Esophagus squamous epithelium (tissue), 5 donors: ENCODE measurements around the gene CGRRF1. TPM values are rescaled to one million over a fixed set of nuclear protein-coding genes. Genes with fewer than 3 reads are reported as not detected.

Experiments used
- DNase-seq: peaks from one replicate; lab custom pipeline; 2025; lab: John Stamatoyannopoulos, UW
- H3K27ac ChIP-seq, 4 donors: fragments of 200-600 bp; sonication (generic); one replicate each; pipeline ENCODE4 v1.5.1; 2016 to 2019; ENCODE audit warnings: mild to moderate bottlenecking in 1 of 4
- H3K27me3 ChIP-seq, 4 donors: fragments of 200-600 bp; sonication (generic); 1 replicate in 3 of 4; 2 replicates in 1 of 4; pipeline versions ENCODE4 v1.5.1 to v1.6.0; 2017 to 2021; ENCODE audit warnings: antibody characterized with exemption in 1 of 4
- H3K36me3 ChIP-seq, 3 donors: fragments of 200-600 bp; sonication (generic); one replicate each; pipeline ENCODE4 v1.5.1; 2016 to 2019
- H3K4me1 ChIP-seq, 3 donors: fragments of 200-600 bp; sonication (generic); one replicate each; pipeline ENCODE4 v1.5.1; 2017 to 2019
- H3K4me3 ChIP-seq, 4 donors: fragments of 200-600 bp; sonication (generic); 1 replicate in 3 of 4; 2 replicates in 1 of 4; pipeline ENCODE4 v1.5.1; 2016 to 2019; ENCODE audit warnings: mild to moderate bottlenecking in 2 of 4, moderate library complexity in 1 of 4
- H3K9me3 ChIP-seq, 3 donors: fragments of 200-600 bp; sonication (generic); one replicate each; pipeline ENCODE4 v1.5.1; 2016 to 2019
- POLR2A ChIP-seq, 4 donors: fragments of 450-650 bp; IDR thresholded peaks; one replicate each; pipeline ENCODE4 v1.6.1; 2017; ENCODE audit warnings: antibody characterized with exemption in 4 of 4, mild to moderate bottlenecking in 4 of 4, moderate library complexity in 3 of 4
- WGBS, 2 donors: methylation state at CpG; one replicate each; pipeline ENCODE4 v1.1.5; 2018; 5-methylcytosine and 5-hydroxymethylcytosine counted together
- intact Hi-C: fragments of 100-400 bp; cut with DNase I; formaldehyde crosslinking; loops from one replicate; pipeline ENCODE4 v1.15.0; 2022
- total RNA-seq, 4 donors: library from RNA; depleted of rRNA; stranded (reverse); fragments of >200 nt; gene quantifications; one replicate each; pipeline ENCODE4 v1.1.0, GENCODE V29; 2016
- TF ChIP-seq, protein P1 (sequence below), 6 experiments: fragments of 450-650 bp in 4 of 6; fragments of 200-600 bp in 2 of 6; sonication (generic) in 2 of 6; IDR thresholded peaks; one replicate each; pipeline ENCODE4 v1.5.1; 2016 to 2019; ENCODE audit warnings: antibody characterized with exemption in 6 of 6, mild to moderate bottlenecking in 4 of 6, moderate library complexity in 4 of 6
- donor health status: DM: yes; HTN: yes; CAD: no.

The CGRRF1 gene
- total RNA-seq, 4 donors from 2014 or later, result 2.5 to 13.9 (median 10.3) TPM

DNA sequence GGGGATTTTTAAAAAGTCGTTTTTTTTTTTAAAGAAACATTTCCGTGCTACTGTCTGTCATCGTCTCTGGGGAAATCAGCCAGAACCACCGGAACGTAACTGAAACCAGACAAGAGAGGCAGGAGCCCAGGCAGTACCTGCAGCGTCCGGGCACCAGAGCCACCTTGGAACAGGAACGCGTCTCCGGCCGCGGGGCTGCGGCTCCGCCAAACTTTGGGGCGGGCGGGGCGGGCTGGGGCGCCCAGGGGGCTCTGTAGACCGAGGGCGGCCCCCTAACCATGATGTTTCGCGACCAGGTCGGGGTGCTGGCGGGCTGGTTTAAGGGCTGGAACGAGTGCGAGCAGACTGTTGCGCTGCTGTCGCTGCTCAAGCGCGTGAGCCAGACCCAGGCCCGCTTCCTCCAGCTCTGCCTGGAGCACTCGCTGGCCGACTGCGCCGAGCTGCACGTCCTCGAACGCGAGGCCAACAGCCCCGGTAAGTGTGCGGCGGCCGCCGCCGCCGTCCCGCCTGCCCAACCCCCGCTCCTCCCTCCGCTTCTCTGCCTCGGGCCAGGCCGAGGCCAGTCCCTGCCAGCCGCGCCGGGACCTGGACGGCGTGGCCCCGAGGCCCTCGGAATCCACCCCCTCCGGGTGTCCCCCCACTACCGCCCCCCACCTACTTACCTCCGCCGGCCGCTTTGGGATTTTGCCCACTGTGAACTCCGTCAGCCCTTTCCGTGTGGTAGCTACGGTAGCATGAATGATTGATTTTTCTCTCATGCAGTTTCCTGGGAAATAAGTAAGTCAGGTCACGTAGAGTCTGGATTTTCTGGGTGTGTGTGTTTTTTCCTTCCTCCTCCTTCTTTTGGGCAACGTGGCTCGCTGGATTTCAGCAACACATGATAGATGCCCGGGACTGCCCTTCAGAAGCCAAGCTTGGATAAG is 58.2 kb downstream of the CGRRF1 start:
- H3K36me3 ChIP-seq, result no peaks in the 10 kb centered on the region
- peak overlapping the region; percentile 57 to 78 (median 71) for H3K4me3 ChIP-seq
- no peak for DNase-seq
- peaks cover 0 to 7% (median 0%) of the 10 kb centered on the region in 3 donors for H3K9me3 ChIP-seq
- peaks cover 0 to 33% (median 0%) of the 10 kb centered on the region in 4 donors for H3K27me3 ChIP-seq
- intact Hi-C loops, result loop anchor here (5.0 kb wide), 2 partner anchors 124 to 204 kb away; no protein-coding TSS in a partner anchor
- WGBS, 2 donors, result 1 to 14% methylated on average over 7 of the region's 70 CpGs
- peak overlapping the region; percentile 86 to 99 (median 94) for H3K27ac ChIP-seq
- TF ChIP-seq POLR2A (IDR thresholded peaks at IDR 0.05), result peak in 1 of 4 donors; percentile 7
- TF ChIP-seq, protein P1, sequence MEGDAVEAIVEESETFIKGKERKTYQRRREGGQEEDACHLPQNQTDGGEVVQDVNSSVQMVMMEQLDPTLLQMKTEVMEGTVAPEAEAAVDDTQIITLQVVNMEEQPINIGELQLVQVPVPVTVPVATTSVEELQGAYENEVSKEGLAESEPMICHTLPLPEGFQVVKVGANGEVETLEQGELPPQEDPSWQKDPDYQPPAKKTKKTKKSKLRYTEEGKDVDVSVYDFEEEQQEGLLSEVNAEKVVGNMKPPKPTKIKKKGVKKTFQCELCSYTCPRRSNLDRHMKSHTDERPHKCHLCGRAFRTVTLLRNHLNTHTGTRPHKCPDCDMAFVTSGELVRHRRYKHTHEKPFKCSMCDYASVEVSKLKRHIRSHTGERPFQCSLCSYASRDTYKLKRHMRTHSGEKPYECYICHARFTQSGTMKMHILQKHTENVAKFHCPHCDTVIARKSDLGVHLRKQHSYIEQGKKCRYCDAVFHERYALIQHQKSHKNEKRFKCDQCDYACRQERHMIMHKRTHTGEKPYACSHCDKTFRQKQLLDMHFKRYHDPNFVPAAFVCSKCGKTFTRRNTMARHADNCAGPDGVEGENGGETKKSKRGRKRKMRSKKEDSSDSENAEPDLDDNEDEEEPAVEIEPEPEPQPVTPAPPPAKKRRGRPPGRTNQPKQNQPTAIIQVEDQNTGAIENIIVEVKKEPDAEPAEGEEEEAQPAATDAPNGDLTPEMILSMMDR (IDR thresholded peaks at IDR 0.05), result no peak
- peaks cover 9 to 67% (median 14%) of the 10 kb centered on the region in 3 donors for H3K4me1 ChIP-seq

DNA sequence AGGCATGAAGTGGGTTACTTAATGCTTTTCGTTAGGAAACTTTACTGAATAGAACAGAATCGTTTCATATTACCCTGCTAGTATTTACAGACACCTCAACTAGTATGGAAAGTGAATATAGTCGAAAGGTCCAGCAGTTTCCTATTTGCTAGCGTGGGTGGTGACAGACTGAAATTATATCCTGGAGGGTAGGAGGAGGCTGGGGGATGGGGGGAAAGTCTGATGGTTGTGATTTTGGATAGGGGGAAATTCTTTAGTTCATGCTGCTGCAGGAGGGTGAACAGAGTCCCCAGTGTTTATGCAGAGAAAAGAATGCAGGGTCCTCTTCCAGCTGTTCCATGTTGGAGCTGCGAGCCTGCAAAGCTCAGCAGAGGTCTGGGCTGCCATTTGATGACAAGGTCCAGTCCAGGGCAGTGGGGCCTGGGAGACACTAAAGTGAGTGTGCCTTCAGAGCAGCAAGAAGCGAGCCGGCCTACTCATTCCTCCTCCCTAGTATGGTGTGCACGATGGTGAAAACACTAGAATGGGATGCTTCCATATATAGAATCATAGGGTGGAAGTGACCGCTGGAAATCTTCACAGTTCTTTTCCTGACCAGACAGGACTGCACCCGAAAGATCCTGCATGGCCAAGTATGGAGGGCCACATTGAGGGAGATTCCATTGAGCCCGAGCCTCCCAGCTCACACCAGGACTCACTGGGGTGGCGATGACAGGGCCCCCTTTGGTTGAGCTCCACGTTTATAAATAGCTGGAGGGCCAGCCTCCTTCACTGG is 59.3 kb downstream of the CGRRF1 start:
- H3K27ac ChIP-seq, result peak overlapping the region; percentile 7 to 97 (median 83)
- intact Hi-C loops, result loop anchor here (5.0 kb wide), 2 partner anchors 123 to 203 kb away; no protein-coding TSS in a partner anchor
- DNase-seq, result no peak
- WGBS, 2 donors, result 68 to 72% methylated on average over 9 to 13 of the region's 13 CpGs
- peaks cover 0 to 33% (median 0%) of the 10 kb centered on the region in 4 donors for H3K27me3 ChIP-seq
- H3K9me3 ChIP-seq, result peaks cover 0 to 12% (median 0%) of the 10 kb centered on the region in 3 donors
- H3K4me1 ChIP-seq, result peaks cover 9 to 67% (median 14%) of the 10 kb centered on the region in 3 donors
- peak overlapping the region in 3 of 4 donors; percentile 38 to 78 (median 66) for H3K4me3 ChIP-seq
- H3K36me3 ChIP-seq, result no peaks in the 10 kb centered on the region
- TF ChIP-seq POLR2A (IDR thresholded peaks at IDR 0.05), result no peak
- TF ChIP-seq, protein P1 (IDR thresholded peaks at IDR 0.05), result no peak

DNA sequence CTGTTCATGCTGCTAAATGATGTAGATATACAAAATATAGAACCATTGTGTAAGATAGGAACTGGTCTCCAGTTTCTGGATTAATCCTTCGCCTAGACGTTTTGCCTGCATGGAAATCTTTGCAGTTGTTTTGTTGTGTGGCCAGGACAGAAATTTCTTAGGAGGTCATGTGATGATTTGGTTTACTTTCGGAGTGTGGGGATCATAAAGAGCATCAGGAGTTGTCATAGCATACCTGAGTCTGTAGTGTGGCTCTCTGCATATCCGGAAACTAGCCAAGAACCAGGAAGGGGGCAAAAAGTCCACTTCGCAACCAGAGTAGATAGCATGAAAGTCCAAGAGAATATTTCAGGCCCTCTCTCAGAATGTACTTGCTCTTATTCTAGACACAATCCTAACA is 60.3 kb downstream of the CGRRF1 start:
- intact Hi-C loops, result no loop called here
- no peak overlapping the region for H3K4me3 ChIP-seq
- H3K27ac ChIP-seq, result peak overlapping the region in 3 of 4 donors; percentile 46 to 97 (median 91)

GRCh38 chr14:54570631-54571415 is 61.1 kb downstream of the CGRRF1 start:
- H3K36me3 ChIP-seq, result no peaks in the 10 kb centered on the region
- no peak for TF ChIP-seq POLR2A (IDR thresholded peaks at IDR 0.05)
- TF ChIP-seq, protein P1 (IDR thresholded peaks at IDR 0.05), result no peak
- H3K4me1 ChIP-seq, result peaks cover 0 to 52% (median 7%) of the 10 kb centered on the region in 3 donors
- 51 to 55% methylated on average over 5 of the region's 5 CpGs for WGBS, 2 donors
- H3K4me3 ChIP-seq, result no peak overlapping the region
- peak overlapping the region in 3 of 4 donors; percentile 46 to 97 (median 91) for H3K27ac ChIP-seq
- intact Hi-C loops, result no loop called here
- no peak for DNase-seq
- peaks cover 0 to 33% (median 0%) of the 10 kb centered on the region in 4 donors for H3K27me3 ChIP-seq
- peaks cover 0 to 12% (median 0%) of the 10 kb centered on the region in 3 donors for H3K9me3 ChIP-seq

More for the DNA sequence above, 60.3 kb downstream of the CGRRF1 start:
- Histone ChIP-seq H3K9me3 (peaks cover 0 to 12% (median 0%) of the 10 kb centered on the region in 3 donors), H3K36me3 (no peaks in the 10 kb centered on the region), H3K27me3 (peaks cover 0 to 33% (median 0%) of the 10 kb centered on the region in 4 donors), H3K4me1 (peaks cover 0 to 57% (median 7%) of the 10 kb centered on the region in 3 donors)
- TF ChIP-seq, protein P1 (IDR thresholded peaks at IDR 0.05), result no peak
- no peak for TF ChIP-seq POLR2A (IDR thresholded peaks at IDR 0.05)
- 71 to 83% methylated on average over 5 of the region's 5 CpGs for WGBS, 2 donors
- DNase-seq, result no peak
